ENCODE data around the gene ZDHHC5. TPM values are rescaled to one million over a fixed set of nuclear protein-coding genes. Genes with fewer than 3 reads are reported as not detected.

Gene ZDHHC5
- total and polyA plus RNA-seq, 2 of the 13 experiments (the other 11 are each of a cell fraction or from before 2014, with no cell fraction given), result 26.6 to 34.0 TPM

GRCh38 chr11:57657194-57658022, 10.5 kb upstream of the ZDHHC5 start, which contains the start of gene CLP1 (continued):
- TF ChIP-seq ZNF350 (CRISPR knock-in tag; IDR thresholded peaks at IDR 0.05; ENCODE audit: borderline replicate concordance, low read depth) (peak; percentile 97), ELF1 (CRISPR knock-in tag; IDR thresholded peaks at IDR 0.05) (peak; percentile 98), ZNF772 (CRISPR knock-in tag; IDR thresholded peaks at IDR 0.05) (peak; percentile 95; the same call in 1 of the 2 replicates), NCOA5 (CRISPR knock-in tag; IDR thresholded peaks at IDR 0.05) (no peak), PHB2 (IDR thresholded peaks at IDR 0.05; ENCODE audit: partially characterized antibody) (no peak), TP53 (CRISPR knock-in tag; conservative IDR thresholded peaks at IDR 0.05) (0 out of 2 replicates have a peak, but pooled peaks have one; percentile 56), ZNF775 (CRISPR knock-in tag; IDR thresholded peaks at IDR 0.05; ENCODE audit: borderline replicate concordance) (no peak), ZHX2 (IDR thresholded peaks at IDR 0.05; ENCODE audit: low read depth) (peak; percentile 76; the same call in 1 of the 2 replicates), ZHX2 (CRISPR knock-in tag; IDR thresholded peaks at IDR 0.05; ENCODE audit: borderline replicate concordance) (no peak), ZSCAN5A (CRISPR knock-in tag; IDR thresholded peaks at IDR 0.05; ENCODE audit: borderline replicate concordance) (peak; percentile 49; the same call in 1 of the 2 replicates), MXD1 (CRISPR knock-in tag; IDR thresholded peaks at IDR 0.05) (peak; percentile 65; the same call in 1 of the 2 replicates), RARA (CRISPR knock-in tag; IDR thresholded peaks at IDR 0.05) (no peak; the same call in 1 of the 2 replicates), ISL2 (CRISPR knock-in tag; IDR thresholded peaks at IDR 0.05) (peak; percentile 37; the same call in 1 of the 2 replicates), ZNF510 (CRISPR knock-in tag; IDR thresholded peaks at IDR 0.05; ENCODE audit: low read depth) (no peak), ZNF205 (CRISPR knock-in tag; IDR thresholded peaks at IDR 0.05) (peak; percentile 14; the same call in 1 of the 2 replicates), ZNF383 (CRISPR knock-in tag; IDR thresholded peaks at IDR 0.05; ENCODE audit: borderline replicate concordance) (no peak), PAX8 (CRISPR knock-in tag; IDR thresholded peaks at IDR 0.05; ENCODE audit: borderline replicate concordance) (no peak), KLF9 (CRISPR knock-in tag; IDR thresholded peaks at IDR 0.05; ENCODE audit: low read depth) (no peak; the same call in 1 of the 2 replicates), MYNN (CRISPR knock-in tag; IDR thresholded peaks at IDR 0.05; ENCODE audit: low read depth) (no peak), ZSCAN30 (CRISPR knock-in tag; IDR thresholded peaks at IDR 0.05) (0 out of 2 replicates have a peak, but pooled peaks have one; percentile 29)
